SK-N-SH (cell line): ENCODE data around the gene ZMIZ1.

Source experiments
- CTCF ChIP-seq: fragments of 200-600 bp; sonication (generic); IDR thresholded peaks from 2 replicates; pipeline ENCODE4 v1.6.1; 2017; ENCODE audit warnings: antibody characterized with exemption, mild to moderate bottlenecking, moderate library complexity
- EP300 ChIP-seq, 2 experiments: IDR thresholded peaks; 2 replicates each; pipeline versions ENCODE4 v1.4.0 to v1.6.1; 2012; ENCODE audit warnings: borderline replicate concordance in 1 of 2, low read depth in 1 of 2, low read length in 1 of 2
- EZH2phosphoT487 ChIP-seq: fragments of 200-600 bp; sonication (generic); IDR thresholded peaks from 2 replicates; pipeline ENCODE4 v1.6.1; 2017; ENCODE audit warnings: low read depth, mixed run types, mild to moderate bottlenecking, antibody characterized with exemption, moderate library complexity, borderline replicate concordance
- FOSL2 ChIP-seq: IDR thresholded peaks from 2 replicates; pipeline ENCODE4 v1.4.0; 2012; ENCODE audit warnings: low read depth, mild to moderate bottlenecking, moderate library complexity, borderline replicate concordance
- GATA2 ChIP-seq: sonication (generic); formaldehyde crosslinking; IDR thresholded peaks from 2 replicates; pipeline ENCODE4 v1.5.0; 2020; ENCODE audit warnings: mild to moderate bottlenecking, missing genetic modification reagents
- POLR2AphosphoS5 ChIP-seq: IDR thresholded peaks from 2 replicates; pipeline ENCODE4 v1.6.1; 2012; ENCODE audit warnings: low read depth, low read length
- RCOR1 ChIP-seq: fragments of 150-350 bp; IDR thresholded peaks from 2 replicates; pipeline ENCODE4 v1.6.1; 2017; ENCODE audit warnings: antibody characterized with exemption, low read length
- REST ChIP-seq: IDR thresholded peaks from 2 replicates; pipeline ENCODE4 v1.6.1; 2012; ENCODE audit warnings: mild to moderate bottlenecking, low read depth, low read length, moderate library complexity
- SMC3 ChIP-seq: IDR thresholded peaks from 2 replicates; pipeline ENCODE4 v1.6.1; 2012; ENCODE audit warnings: low read depth, low read length, improper control_type of control experiment
- USF2 ChIP-seq: fragments of 150-350 bp; IDR thresholded peaks from 2 replicates; pipeline ENCODE4 v1.6.1; 2017; ENCODE audit warnings: antibody characterized with exemption, low read length, low read depth, borderline replicate concordance
- ZBTB33 ChIP-seq: IDR thresholded peaks from 2 replicates; pipeline ENCODE4 v1.4.0; 2012; ENCODE audit warnings: low read depth, borderline replicate concordance

GRCh38 chr10:79133416-79133815 lies 64.7 kb downstream of the ZMIZ1 start:
- TF ChIP-seq POLR2AphosphoS5 (no peak), CTCF (no peak), EZH2phosphoT487 (no peak), ZBTB33 (no peak), USF2 (no peak), FOSL2 (no peak), EP300 (IDR thresholded peaks at IDR 0.05; ENCODE audit: borderline replicate concordance in 1 of 2, low read depth in 1 of 2, low read length in 1 of 2) (no peak), REST (no peak), RCOR1 (no peak), GATA2 (CRISPR knock-in tag) (no peak), SMC3 (no peak)
